ENCODE measurements around the gene ERBB2. TPM values are rescaled to one million over a fixed set of nuclear protein-coding genes. Genes with fewer than 3 reads are reported as not detected.

The ERBB2 gene
- total RNA-seq, 1 donor from 2014 or later: 86.0 TPM

GRCh38 chr17:39715375-39716072 is 15.7 kb downstream of the ERBB2 start:
- no peaks in the 10 kb centered on the region for H3K27me3 Mint-ChIP-seq (ENCODE audit: low read depth)
- no peak for DNase-seq (ENCODE audit: low spot score)
- peaks cover 28% of the 10 kb centered on the region for H3K36me3 Mint-ChIP-seq (ENCODE audit: low read depth)
- H3K4me3 Mint-ChIP-seq (ENCODE audit: unreplicated experiment): no peak overlapping the region
- no peaks in the 10 kb centered on the region for H3K4me1 Mint-ChIP-seq (ENCODE audit: low read depth)
- H3K9me3 Mint-ChIP-seq (ENCODE audit: low read depth): no peaks in the 10 kb centered on the region
- no peak for TF ChIP-seq CTCF (IDR thresholded peaks at IDR 0.05)
- no peak overlapping the region for H3K27ac Mint-ChIP-seq (ENCODE audit: unreplicated experiment)

DNA sequence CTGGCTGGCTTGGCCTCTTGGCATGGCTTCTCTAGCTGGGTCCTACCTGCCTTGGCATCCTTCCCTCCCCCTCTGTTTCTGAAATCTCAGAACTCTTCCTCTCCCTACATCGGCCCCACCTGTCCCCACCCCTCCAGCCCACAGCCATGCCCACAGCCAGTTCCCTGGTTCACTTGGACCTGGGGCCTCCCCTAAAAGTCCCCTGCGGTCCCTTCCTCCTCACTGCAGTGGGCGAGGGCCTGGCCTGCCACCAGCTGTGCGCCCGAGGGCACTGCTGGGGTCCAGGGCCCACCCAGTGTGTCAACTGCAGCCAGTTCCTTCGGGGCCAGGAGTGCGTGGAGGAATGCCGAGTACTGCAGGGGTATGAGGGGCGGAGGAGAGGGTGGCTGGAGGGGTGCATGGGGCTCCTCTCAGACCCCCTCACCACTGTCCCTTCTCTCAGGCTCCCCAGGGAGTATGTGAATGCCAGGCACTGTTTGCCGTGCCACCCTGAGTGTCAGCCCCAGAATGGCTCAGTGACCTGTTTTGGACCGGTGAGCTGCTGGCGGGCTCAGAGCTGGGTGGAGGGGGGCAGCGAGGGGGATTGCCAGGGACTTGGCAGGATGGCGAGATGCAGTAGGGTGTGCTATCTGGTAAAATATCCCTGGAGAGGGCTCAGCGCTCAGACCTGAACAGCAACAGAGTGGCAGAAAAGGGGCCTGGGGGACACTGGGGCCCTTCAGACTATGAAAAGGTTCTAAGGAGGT is 16.4 kb downstream of the ERBB2 start:
- peaks cover 28% of the 10 kb centered on the region for H3K36me3 Mint-ChIP-seq (ENCODE audit: low read depth)

GRCh38 chr17:39716879-39717536 is 17.1 kb downstream of the ERBB2 start:
- Mint-ChIP-seq H3K27ac (ENCODE audit: unreplicated experiment) (no peak overlapping the region), H3K27me3 (ENCODE audit: low read depth) (no peaks in the 10 kb centered on the region), H3K4me1 (ENCODE audit: low read depth) (no peaks in the 10 kb centered on the region), H3K4me3 (ENCODE audit: unreplicated experiment) (no peak overlapping the region), H3K36me3 (ENCODE audit: low read depth) (peaks cover 28% of the 10 kb centered on the region), H3K9me3 (ENCODE audit: low read depth) (no peaks in the 10 kb centered on the region)
- DNase-seq (ENCODE audit: low spot score): no peak
- TF ChIP-seq CTCF (IDR thresholded peaks at IDR 0.05): no peak

More for the DNA sequence above, 16.4 kb downstream of the ERBB2 start:
- no peaks in the 10 kb centered on the region for H3K4me1 Mint-ChIP-seq (ENCODE audit: low read depth)
- no peaks in the 10 kb centered on the region for H3K27me3 Mint-ChIP-seq (ENCODE audit: low read depth)
- TF ChIP-seq CTCF (IDR thresholded peaks at IDR 0.05): no peak
- no peak overlapping the region for H3K4me3 Mint-ChIP-seq (ENCODE audit: unreplicated experiment)
- H3K9me3 Mint-ChIP-seq (ENCODE audit: low read depth): no peaks in the 10 kb centered on the region
- no peak overlapping the region for H3K27ac Mint-ChIP-seq (ENCODE audit: unreplicated experiment)
- DNase-seq (ENCODE audit: low spot score): no peak

GRCh38 chr17:39717660-39718059 is 17.8 kb downstream of the ERBB2 start:
- Mint-ChIP-seq H3K9me3 (ENCODE audit: low read depth) (no peaks in the 10 kb centered on the region), H3K27ac (ENCODE audit: unreplicated experiment) (no peak overlapping the region), H3K36me3 (ENCODE audit: low read depth) (peaks cover 23% of the 10 kb centered on the region), H3K27me3 (ENCODE audit: low read depth) (no peaks in the 10 kb centered on the region), H3K4me3 (ENCODE audit: unreplicated experiment) (no peak overlapping the region), H3K4me1 (ENCODE audit: low read depth) (no peaks in the 10 kb centered on the region)
- DNase-seq (ENCODE audit: low spot score): no peak
- no peak for TF ChIP-seq CTCF (IDR thresholded peaks at IDR 0.05)
